Esophagus squamous epithelium (tissue), 4 donors: ENCODE data around the gene ZBTB42.

Experiments
- CTCF ChIP-seq, 6 experiments: fragments of 450-650 bp in 4 of 6; fragments of 200-600 bp in 2 of 6; sonication (generic) in 2 of 6; IDR thresholded peaks; one replicate each; pipeline ENCODE4 v1.5.1; 2016 to 2019; ENCODE audit warnings: antibody characterized with exemption in 6 of 6, mild to moderate bottlenecking in 4 of 6, moderate library complexity in 4 of 6
- POLR2A ChIP-seq, 4 donors: fragments of 450-650 bp; IDR thresholded peaks; one replicate each; pipeline ENCODE4 v1.6.1; 2017; ENCODE audit warnings: antibody characterized with exemption in 4 of 4, mild to moderate bottlenecking in 4 of 4, moderate library complexity in 3 of 4

- TF ChIP-seq CTCF (IDR thresholded peaks at IDR 0.05) (no peak), POLR2A (IDR thresholded peaks at IDR 0.05) (no peak)
Observed at GRCh38 chr14:104819361-104819781, 18.5 kb downstream of the ZBTB42 start.
